Activated T-cell treated with anti-CD3 and anti-CD28 coated beads, Interleukin-2, amount 50 U/mL, for 72 hours (primary cell): Measurements from ENCODE around the gene SDK1. TPM values are rescaled to one million over a fixed set of nuclear protein-coding genes. Genes with fewer than 3 reads are reported as not detected.

Source experiments
- ATAC-seq, 2 donors: fragments of 150-1000 bp; cut with Tn5 transposase; replicated peaks in 1 of 2; 2 replicates each; pipeline ENCODE4 v1.10.0; 2021; ENCODE audit warnings: moderate library complexity in 2 of 2, mild to moderate bottlenecking in 1 of 2
- DNase-seq, 2 donors: peaks; one replicate each; pipeline ENCODE4 v3.0.0; 2021 to 2022; ENCODE audit warnings: mixed read lengths in 1 of 2
- H3K27ac Mint-ChIP-seq: one replicate; pipeline ENCODE4 v1.8.0; 2022; ENCODE audit warnings: mild to moderate bottlenecking, moderate library complexity, mixed read lengths
- H3K27me3 Mint-ChIP-seq: one replicate; pipeline ENCODE4 v1.8.0; 2022; ENCODE audit warnings: low read depth, mixed read lengths
- H3K36me3 Mint-ChIP-seq, 2 donors: one replicate each; pipeline ENCODE4 v1.8.0; 2022; ENCODE audit warnings: mixed read lengths in 2 of 2, mild to moderate bottlenecking in 1 of 2; ENCODE audit not compliant: insufficient read depth in 2 of 2
- H3K4me1 Mint-ChIP-seq: one replicate; pipeline ENCODE4 v1.8.0; 2022; ENCODE audit warnings: low read depth, mixed read lengths
- H3K4me3 Mint-ChIP-seq, 2 donors: one replicate each; pipeline ENCODE4 v1.8.0; 2022; ENCODE audit warnings: mild to moderate bottlenecking in 2 of 2, mixed read lengths in 2 of 2, moderate library complexity in 2 of 2
- H3K9me3 Mint-ChIP-seq, 2 donors: one replicate each; pipeline ENCODE4 v1.8.0; 2022; ENCODE audit warnings: mixed read lengths in 2 of 2
- total RNA-seq, 2 donors: library from RNA; stranded (reverse); gene quantifications; one replicate each; pipeline ENCODE4 v1.2.3, GENCODE V29; 2022

Gene SDK1
- total RNA-seq, 2 donors from 2014 or later, result 6.1 to 6.3 TPM

DNA sequence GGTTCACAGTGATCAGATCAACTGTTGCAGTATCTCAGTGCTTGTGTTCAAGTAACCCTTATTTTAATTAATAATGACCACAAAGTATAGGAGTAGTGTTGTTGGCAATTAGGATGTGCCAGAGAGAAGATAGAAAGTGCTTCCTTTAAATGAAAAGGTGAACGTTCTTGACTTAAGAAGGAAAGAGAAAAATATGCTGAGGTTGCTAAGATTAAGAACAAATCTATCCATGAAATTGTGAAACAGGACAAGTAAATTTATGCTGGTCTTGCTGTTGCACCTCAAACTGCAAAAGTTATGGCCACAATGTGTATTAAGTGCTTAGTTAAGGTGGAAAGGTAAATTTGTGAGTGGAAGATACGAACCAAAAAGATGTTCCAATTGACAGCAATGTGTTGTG lies 139.5 kb downstream of the SDK1 start:
- peaks cover 3 to 4% of the 10 kb centered on the region in 2 donors for H3K9me3 Mint-ChIP-seq
- H3K27me3 Mint-ChIP-seq, result no peaks in the 10 kb centered on the region
- no peaks in the 10 kb centered on the region for H3K4me1 Mint-ChIP-seq
- ATAC-seq, result no peak
- no peak overlapping the region for H3K27ac Mint-ChIP-seq
- no peak for DNase-seq
- no peak overlapping the region for H3K4me3 Mint-ChIP-seq
- peaks cover 0 to 3% of the 10 kb centered on the region in 2 donors for H3K36me3 Mint-ChIP-seq

DNA sequence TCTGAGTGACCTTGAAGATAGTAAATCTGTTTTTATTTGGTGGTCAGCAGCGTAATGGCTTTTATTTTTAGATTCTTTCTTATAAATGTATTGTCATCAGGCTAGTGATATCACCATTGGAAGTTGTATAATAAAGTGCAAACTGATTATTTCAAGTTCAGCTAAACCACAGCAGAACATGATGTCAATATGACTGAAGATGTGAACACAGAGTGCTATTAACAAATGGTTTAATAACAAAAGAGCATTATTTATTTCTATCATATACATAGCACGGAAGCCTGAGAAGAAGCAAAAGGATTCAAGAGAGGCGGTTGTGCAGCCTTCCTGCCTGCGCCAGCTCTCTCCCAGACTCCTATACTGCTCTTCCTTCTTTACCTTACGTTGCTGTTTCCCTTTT lies 142.7 kb downstream of the SDK1 start:
- H3K4me3 Mint-ChIP-seq, result no peak overlapping the region
- ATAC-seq (no peak), DNase-seq (no peak)
- no peaks in the 10 kb centered on the region for H3K27me3 Mint-ChIP-seq
- H3K4me1 Mint-ChIP-seq, result no peaks in the 10 kb centered on the region
- H3K27ac Mint-ChIP-seq, result no peak overlapping the region
- peaks cover 5 to 11% of the 10 kb centered on the region in 2 donors for H3K9me3 Mint-ChIP-seq
- H3K36me3 Mint-ChIP-seq, result peaks cover 3 to 13% of the 10 kb centered on the region in 2 donors

DNA sequence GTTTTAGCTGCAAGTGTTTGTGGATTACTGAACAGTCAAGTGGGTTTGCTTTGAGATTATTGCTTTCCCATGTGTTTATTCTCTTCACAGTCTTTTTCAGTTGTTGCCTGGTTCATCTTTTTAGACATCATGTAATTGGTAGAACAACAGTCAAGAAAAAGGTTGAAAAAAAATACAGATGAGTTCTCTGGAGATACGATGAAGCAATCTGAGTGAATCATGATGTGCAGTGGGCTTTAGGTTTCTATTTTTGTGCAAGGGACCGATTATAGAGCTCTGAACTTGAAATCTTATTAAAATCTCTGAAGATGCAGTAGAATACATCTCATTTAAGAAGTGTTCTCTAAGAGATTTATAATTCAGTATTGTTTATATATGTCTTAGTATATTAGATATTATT lies 145.7 kb downstream of the SDK1 start:
- no peak overlapping the region for H3K4me3 Mint-ChIP-seq

DNA sequence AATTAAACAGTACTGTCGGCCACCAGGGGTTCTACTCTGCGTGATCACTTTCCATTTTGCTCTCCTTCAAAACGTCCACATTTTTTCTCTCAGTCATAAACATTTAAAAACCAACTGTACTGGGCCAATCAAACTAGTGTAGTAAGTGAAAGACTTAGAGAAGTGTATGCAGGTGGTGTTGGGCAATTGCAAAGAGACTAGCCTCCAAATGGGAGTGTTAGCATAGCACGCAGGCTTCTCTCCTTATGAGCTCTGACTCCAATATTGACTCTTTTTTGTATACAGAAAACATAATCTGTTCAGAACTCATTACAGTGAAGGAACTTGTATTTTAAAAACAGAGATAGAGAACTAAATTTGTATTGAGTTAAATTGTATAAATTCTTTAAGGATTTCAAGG lies 150.6 kb downstream of the SDK1 start:
- Mint-ChIP-seq H3K4me3 (no peak overlapping the region), H3K9me3 (peaks cover 2 to 5% of the 10 kb centered on the region in 2 donors), H3K27ac (no peak overlapping the region), H3K36me3 (peaks cover 2 to 6% of the 10 kb centered on the region in 2 donors), H3K4me1 (peaks cover 8% of the 10 kb centered on the region), H3K27me3 (no peaks in the 10 kb centered on the region)
- DNase-seq (no peak), ATAC-seq (no peak)

More for the DNA sequence above, 145.7 kb downstream of the SDK1 start:
- no peak for ATAC-seq
- Mint-ChIP-seq H3K27me3 (no peaks in the 10 kb centered on the region), H3K27ac (no peak overlapping the region), H3K36me3 (peaks cover 3 to 13% of the 10 kb centered on the region in 2 donors), H3K9me3 (peaks cover 5 to 11% of the 10 kb centered on the region in 2 donors), H3K4me1 (no peaks in the 10 kb centered on the region)
- DNase-seq, result no peak

DNA sequence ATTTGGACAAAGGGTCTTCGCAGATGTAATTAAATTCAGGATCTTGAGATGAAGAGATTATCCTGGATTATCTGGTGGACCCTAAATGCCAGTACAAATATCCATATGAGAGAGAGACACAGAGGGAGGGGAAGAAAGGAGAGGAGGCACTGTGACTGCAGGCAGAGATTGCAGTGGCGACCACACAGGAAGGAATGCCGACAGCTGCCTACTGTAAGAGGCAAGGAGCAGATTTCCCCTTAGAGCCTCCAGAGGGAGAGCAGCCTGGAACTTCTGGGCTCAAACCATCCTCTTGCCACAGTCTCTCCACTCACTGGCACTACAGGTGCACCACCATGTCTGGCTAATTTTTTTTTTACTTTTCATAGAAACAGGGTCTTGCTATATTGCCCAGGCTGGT lies 152.3 kb downstream of the SDK1 start:
- Mint-ChIP-seq H3K4me3 (no peak overlapping the region), H3K36me3 (peaks cover 5 to 14% of the 10 kb centered on the region in 2 donors), H3K27ac (no peak overlapping the region), H3K9me3 (peaks cover 3 to 7% of the 10 kb centered on the region in 2 donors), H3K4me1 (peaks cover 8% of the 10 kb centered on the region), H3K27me3 (no peaks in the 10 kb centered on the region)
- ATAC-seq, result no peak
- no peak for DNase-seq

DNA sequence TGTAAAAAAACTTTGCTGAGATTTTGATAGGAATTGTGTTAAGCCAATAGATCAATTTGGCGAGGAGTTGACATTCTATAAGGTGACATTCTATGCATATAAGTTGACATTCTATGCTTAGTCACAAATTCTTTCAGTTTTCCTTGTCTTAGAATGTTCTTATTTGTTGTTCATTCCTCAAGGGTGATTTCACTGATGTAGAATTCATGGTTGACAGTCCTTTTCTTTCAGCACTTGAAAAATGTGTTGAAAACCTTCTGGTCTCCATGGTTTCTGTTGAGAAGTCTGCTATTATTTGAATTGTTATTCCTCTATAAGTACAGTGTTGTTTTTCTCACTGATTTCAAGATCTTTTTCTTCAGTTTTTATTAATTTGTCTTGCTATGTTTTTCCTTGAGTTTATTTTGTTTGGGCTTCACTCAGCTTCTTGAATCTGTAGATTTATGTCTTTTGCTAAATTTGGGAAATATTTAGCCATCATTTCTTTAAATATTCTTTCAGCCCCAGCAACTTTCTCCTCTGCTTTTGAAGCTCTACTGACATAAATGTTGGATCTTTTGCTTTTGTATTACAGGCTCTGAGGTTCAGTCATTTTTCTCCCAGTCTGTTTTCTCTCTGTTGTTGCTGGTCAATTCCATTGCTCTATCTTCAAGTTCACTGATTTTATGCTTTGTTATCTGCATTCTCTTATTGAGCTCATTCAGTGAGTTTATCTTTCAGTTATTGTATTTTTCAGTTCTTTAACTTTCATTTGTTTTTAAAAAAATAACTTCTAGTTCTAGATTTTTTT lies 154.9 kb downstream of the SDK1 start:
- ATAC-seq (no peak), DNase-seq (no peak)
- Mint-ChIP-seq H3K4me1 (peaks cover 23% of the 10 kb centered on the region), H3K36me3 (peaks cover 5 to 18% of the 10 kb centered on the region in 2 donors), H3K9me3 (peaks cover 3 to 7% of the 10 kb centered on the region in 2 donors), H3K27ac (no peak overlapping the region), H3K4me3 (no peak overlapping the region), H3K27me3 (no peaks in the 10 kb centered on the region)

DNA sequence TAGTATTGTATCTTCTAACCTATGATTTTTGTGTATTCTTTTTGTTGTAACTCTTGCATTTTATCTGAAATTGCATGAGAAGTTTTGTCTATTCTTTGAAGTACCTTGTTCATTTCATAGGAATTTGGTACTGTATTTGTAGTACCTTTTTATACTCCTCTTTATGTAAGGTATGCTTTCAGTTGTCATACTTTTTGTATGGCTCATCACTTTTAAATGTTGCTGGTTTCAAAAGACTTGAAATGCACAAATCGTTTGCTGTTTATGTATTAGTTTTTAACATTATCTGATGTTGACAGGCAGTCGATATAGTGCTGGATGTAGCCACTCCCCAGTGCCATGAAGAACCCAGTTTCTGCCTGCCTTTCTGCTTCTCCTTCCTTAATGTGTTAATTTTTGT lies 158.1 kb downstream of the SDK1 start:
- DNase-seq (no peak), ATAC-seq (no peak)
- Mint-ChIP-seq H3K36me3 (peaks cover 8 to 23% of the 10 kb centered on the region in 2 donors), H3K27ac (no peak overlapping the region), H3K9me3 (peaks cover 3 to 11% of the 10 kb centered on the region in 2 donors), H3K4me3 (peak overlapping the region in 1 of 2 donors; percentile 37), H3K4me1 (peaks cover 45% of the 10 kb centered on the region), H3K27me3 (no peaks in the 10 kb centered on the region)

DNA sequence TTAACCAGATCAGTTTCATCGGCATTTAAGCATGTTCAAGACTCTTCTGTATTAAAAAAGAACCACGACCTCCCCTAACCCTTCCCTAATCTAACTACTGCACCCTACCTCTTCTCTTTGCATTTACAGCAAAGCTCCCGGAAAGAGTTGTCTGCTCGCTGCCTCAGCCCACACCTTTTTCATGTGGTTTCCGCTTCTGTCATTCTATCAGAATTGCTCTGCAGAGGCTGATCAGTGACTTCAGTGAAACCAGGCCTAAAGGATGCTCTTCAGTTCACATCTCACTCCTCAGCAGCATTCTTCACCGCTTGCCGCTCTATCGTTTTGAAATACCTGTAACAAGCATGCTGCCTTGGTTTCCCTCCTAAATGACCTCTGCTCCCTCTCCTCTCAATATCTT lies 160.9 kb downstream of the SDK1 start:
- Mint-ChIP-seq H3K4me1 (peaks cover 62% of the 10 kb centered on the region), H3K9me3 (peaks cover 3 to 8% of the 10 kb centered on the region in 2 donors), H3K36me3 (peaks cover 6 to 19% of the 10 kb centered on the region in 2 donors), H3K27me3 (no peaks in the 10 kb centered on the region), H3K4me3 (peak overlapping the region; percentile 83 to 94), H3K27ac (peak overlapping the region; percentile 96)
- peak; percentile 77 to 79 for DNase-seq
- ATAC-seq, result peak; percentile 90 to 94

DNA sequence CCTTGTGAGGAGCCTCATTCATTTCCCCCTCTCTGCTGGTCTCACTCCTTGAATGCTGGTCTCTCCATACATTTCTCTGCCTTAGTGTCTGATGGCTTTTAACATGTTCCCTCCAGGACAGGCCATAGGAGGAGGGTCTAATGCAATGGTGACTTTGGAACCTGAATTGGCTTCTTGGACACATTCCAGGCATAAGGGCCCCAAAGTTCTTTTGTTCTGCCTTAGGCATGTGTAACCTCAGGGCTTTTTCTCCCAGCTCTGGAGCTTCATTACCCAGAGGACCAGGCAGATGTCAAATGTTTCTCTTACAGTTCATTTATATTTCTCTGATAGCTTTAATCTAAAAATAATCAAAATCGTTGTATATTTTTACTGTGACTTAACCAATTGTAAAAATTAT lies 162.6 kb downstream of the SDK1 start:
- Mint-ChIP-seq H3K27me3 (no peaks in the 10 kb centered on the region), H3K9me3 (peaks cover 0 to 4% of the 10 kb centered on the region in 2 donors), H3K4me1 (peaks cover 66% of the 10 kb centered on the region), H3K4me3 (no peak overlapping the region), H3K27ac (no peak overlapping the region), H3K36me3 (peaks cover 4 to 8% of the 10 kb centered on the region in 2 donors)
- DNase-seq (no peak), ATAC-seq (no peak)

DNA sequence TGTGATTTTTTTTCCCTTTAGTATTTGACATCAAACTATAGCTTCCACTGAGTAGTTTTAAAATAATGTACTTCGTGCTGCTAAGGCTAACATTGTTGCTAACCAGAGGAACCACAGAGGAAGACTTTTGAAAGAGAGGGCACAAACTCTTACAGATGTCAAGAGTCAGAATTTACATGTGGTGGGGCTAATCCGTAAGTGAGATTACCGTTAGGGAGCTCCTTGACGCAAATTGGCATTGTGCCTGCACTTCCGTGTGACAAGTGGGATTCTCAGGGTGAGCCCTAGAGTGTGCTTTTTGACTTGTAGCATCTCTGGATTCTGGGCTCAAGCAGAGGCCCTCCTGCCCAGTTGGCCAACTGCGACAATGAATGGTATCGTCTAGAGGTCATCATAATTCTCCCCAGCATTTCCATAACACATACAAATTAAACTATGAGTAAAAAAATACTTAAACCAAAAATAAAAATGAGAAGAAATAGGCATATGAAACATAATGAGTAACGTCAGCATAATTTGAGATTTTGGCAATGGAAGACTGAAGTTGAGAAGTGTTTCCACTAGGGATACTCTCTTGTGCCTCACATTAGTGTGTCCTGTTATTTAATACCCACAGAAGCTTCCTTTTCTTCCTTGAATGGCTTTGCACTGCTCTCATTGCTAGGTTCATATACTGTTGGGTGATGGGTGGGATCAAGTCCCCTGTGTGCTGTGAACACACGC lies 164.0 kb downstream of the SDK1 start:
- peak overlapping the region; percentile 85 for H3K27ac Mint-ChIP-seq
- DNase-seq (peak; percentile 66 to 70), ATAC-seq (peak; percentile 58 to 63)
- H3K9me3 Mint-ChIP-seq, result peaks cover 0 to 4% of the 10 kb centered on the region in 2 donors
- H3K4me3 Mint-ChIP-seq, result peak overlapping the region; percentile 27 to 38
- peaks cover 55% of the 10 kb centered on the region for H3K4me1 Mint-ChIP-seq
- H3K27me3 Mint-ChIP-seq, result no peaks in the 10 kb centered on the region
- H3K36me3 Mint-ChIP-seq, result peaks cover 4 to 5% of the 10 kb centered on the region in 2 donors

DNA sequence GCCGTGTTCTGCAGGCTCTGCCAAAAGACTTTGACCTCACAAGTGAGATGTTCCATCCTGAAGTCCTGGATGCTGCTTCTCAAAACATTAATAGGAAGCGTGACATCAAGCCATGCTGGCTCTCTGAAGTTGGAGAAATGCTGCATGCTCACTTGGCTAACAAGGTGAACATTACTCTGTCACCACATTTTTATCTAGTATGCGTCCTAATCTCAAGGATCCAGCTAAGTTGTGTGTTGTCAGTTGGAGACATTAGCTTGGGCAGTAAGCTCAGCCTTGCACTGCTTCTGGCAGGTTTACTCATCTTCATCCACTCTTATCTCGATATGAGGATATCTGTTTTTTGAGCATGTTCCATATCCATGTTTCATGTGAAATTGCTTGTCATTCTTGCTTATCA lies 165.2 kb downstream of the SDK1 start:
- Mint-ChIP-seq H3K27me3 (no peaks in the 10 kb centered on the region), H3K27ac (no peak overlapping the region), H3K9me3 (peaks cover 0 to 4% of the 10 kb centered on the region in 2 donors), H3K4me3 (no peak overlapping the region), H3K36me3 (peaks cover 4 to 5% of the 10 kb centered on the region in 2 donors), H3K4me1 (peaks cover 50% of the 10 kb centered on the region)
- ATAC-seq (no peak), DNase-seq (no peak)

DNA sequence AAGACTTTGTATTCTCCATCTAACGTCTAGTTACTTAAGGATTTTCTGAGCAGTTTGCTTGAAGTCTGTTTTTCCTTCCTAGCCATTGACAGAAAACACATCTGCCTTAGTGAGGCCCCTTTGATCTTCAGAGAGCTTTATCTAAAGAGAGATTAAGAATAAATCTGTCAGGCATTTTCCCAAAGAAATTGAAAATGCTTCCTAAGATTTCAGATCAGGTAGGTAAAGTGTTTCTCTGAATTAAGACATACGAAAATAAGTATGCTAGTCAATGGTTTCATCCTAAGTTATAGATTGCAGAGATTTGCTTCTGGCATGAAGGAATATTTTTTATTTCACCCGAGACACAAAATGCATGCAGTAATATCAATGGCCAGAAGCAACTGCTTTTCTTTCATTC lies 168.6 kb downstream of the SDK1 start:
- ATAC-seq (no peak), DNase-seq (no peak)
- peaks cover 20% of the 10 kb centered on the region for H3K4me1 Mint-ChIP-seq
- H3K4me3 Mint-ChIP-seq, result no peak overlapping the region
- peaks cover 0 to 3% of the 10 kb centered on the region in 2 donors for H3K9me3 Mint-ChIP-seq
- no peaks in the 10 kb centered on the region for H3K27me3 Mint-ChIP-seq
- no peak overlapping the region for H3K27ac Mint-ChIP-seq
- no peaks in the 10 kb centered on the region for H3K36me3 Mint-ChIP-seq

DNA sequence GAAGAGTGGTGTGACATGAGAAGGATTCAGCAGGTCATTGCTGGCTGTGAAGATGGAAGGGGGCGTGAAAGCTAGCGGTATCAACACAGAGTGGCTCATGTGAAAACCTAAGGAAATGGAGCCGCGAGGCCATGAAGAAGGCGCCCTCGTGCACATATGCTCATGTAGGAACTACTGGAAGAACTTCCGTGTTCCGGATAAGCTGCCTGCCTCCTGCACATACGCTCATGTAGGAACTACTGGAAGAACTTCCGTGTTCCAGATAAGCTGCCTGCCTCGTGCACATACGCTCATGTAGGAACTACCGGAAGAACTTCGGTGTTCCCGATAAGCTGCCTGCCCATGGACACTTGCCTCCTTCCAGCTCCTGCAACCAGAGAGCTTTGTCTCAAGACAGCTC lies 179.1 kb downstream of the SDK1 start:
- Mint-ChIP-seq H3K9me3 (peaks cover 0 to 2% of the 10 kb centered on the region in 2 donors), H3K27ac (no peak overlapping the region), H3K4me1 (no peaks in the 10 kb centered on the region), H3K4me3 (no peak overlapping the region), H3K27me3 (no peaks in the 10 kb centered on the region), H3K36me3 (no peaks in the 10 kb centered on the region)
- ATAC-seq (no peak), DNase-seq (no peak)
